Keratinocyte (primary cell): ENCODE results near the gene EIF3L. TPM values are rescaled to one million over a fixed set of nuclear protein-coding genes. Genes with fewer than 3 reads are reported as not detected.
A peak's percentile ranks its signal among the peaks of the same experiment; 100 is the strongest.

Source experiments
- DNase-seq: peaks from one replicate; pipeline ENCODE4 v3.0.0-alpha.2; 2011; ENCODE audit warnings: low read depth, missing footprints, low spot score
- FAIRE-seq: peaks from 2 replicates; lab custom pipeline; 2011; peaks lifted over from hg19 to GRCh38; lab: Jason Lieb, UNC
- H2AFZ ChIP-seq: 2 replicates; pipeline ENCODE4 v1.6.0; 2012; ENCODE audit warnings: low read length, control low read depth, inconsistent platforms; ENCODE audit not compliant: control insufficient read depth
- H3K27ac ChIP-seq: 2 replicates; pipeline ENCODE4 v1.5.1; 2011; ENCODE audit warnings: low read length; ENCODE audit not compliant: control insufficient read depth, insufficient read depth
- H3K27me3 ChIP-seq: 3 replicates; pipeline ENCODE4 v1.6.0; 2011; ENCODE audit warnings: low read length; ENCODE audit not compliant: control insufficient read depth, insufficient read depth; ENCODE audit errors: extremely low read depth
- H3K36me3 ChIP-seq, 2 experiments: 2 replicates in 1 of 2; 3 replicates in 1 of 2; pipeline ENCODE4 v1.5.1; 2011; ENCODE audit warnings: low read length in 2 of 2, mild to moderate bottlenecking in 1 of 2; ENCODE audit not compliant: control insufficient read depth in 2 of 2, insufficient read depth in 2 of 2; ENCODE audit errors: extremely low read depth in 1 of 2
- H3K4me1 ChIP-seq: 3 replicates; pipeline ENCODE4 v1.5.1; 2011; ENCODE audit warnings: low read length; ENCODE audit not compliant: control insufficient read depth, insufficient read depth; ENCODE audit errors: extremely low read depth
- H3K4me2 ChIP-seq: 3 replicates; pipeline ENCODE4 v1.6.0; 2011; ENCODE audit warnings: low read depth, low read length; ENCODE audit not compliant: control insufficient read depth, insufficient read depth; ENCODE audit errors: extremely low read depth
- H3K4me3 ChIP-seq, 3 experiments: fragments of 200-600 bp in 1 of 3; sonication (generic) in 1 of 3; 2 replicates in 2 of 3; 3 replicates in 1 of 3; pipeline ENCODE4 v1.5.1; 2011 to 2016; ENCODE audit warnings: low read length in 3 of 3, mild to moderate bottlenecking in 3 of 3, control low read depth in 2 of 3, inconsistent platforms in 1 of 3, low read depth in 1 of 3, mixed read lengths in 1 of 3, mixed run types in 1 of 3, moderate library complexity in 1 of 3; ENCODE audit not compliant: control insufficient read depth in 2 of 3, insufficient read depth in 2 of 3; ENCODE audit errors: extremely low read depth in 1 of 3
- H3K79me2 ChIP-seq: 2 replicates; pipeline ENCODE4 v1.6.0; 2012; ENCODE audit warnings: low read length; ENCODE audit not compliant: control insufficient read depth, insufficient read depth
- H3K9ac ChIP-seq: 3 replicates; pipeline ENCODE4 v1.6.0; 2011; ENCODE audit warnings: low read length; ENCODE audit not compliant: control insufficient read depth, insufficient read depth; ENCODE audit errors: extremely low read depth
- H3K9me1 ChIP-seq: 3 replicates; pipeline ENCODE4 v1.6.0; 2011; ENCODE audit warnings: low read length; ENCODE audit not compliant: control insufficient read depth, insufficient read depth; ENCODE audit errors: extremely low read depth
- H3K9me3 ChIP-seq: 2 replicates; pipeline ENCODE4 v1.5.1; 2012; ENCODE audit warnings: low read depth, low read length; ENCODE audit not compliant: control insufficient read depth
- H4K20me1 ChIP-seq: 3 replicates; pipeline ENCODE4 v1.6.0; 2011; ENCODE audit warnings: low read length; ENCODE audit not compliant: control insufficient read depth, insufficient read depth; ENCODE audit errors: extremely low read depth
- CTCF ChIP-seq, 3 experiments: IDR thresholded peaks in 1 of 3; conservative IDR thresholded peaks in 1 of 3; optimal IDR thresholded peaks in 1 of 3; 2 replicates in 2 of 3; 3 replicates in 1 of 3; pipeline versions ENCODE3 to v1.5.1; 2011; ENCODE audit warnings: low read length in 3 of 3, mild to moderate bottlenecking in 3 of 3, moderate library complexity in 2 of 3, control low read depth in 1 of 3, inconsistent platforms in 1 of 3; ENCODE audit not compliant: insufficient read depth in 2 of 3; ENCODE audit errors: extremely low read depth in 1 of 3
- EZH2 ChIP-seq: IDR thresholded peaks from one replicate; pipeline ENCODE4 v1.6.1; 2012; ENCODE audit warnings: inconsistent platforms, mild to moderate bottlenecking, low read length, moderate library complexity
- dilution Hi-C: fragments of 300-500 bp; cut with MboI; formaldehyde crosslinking; loops from one replicate; pipeline ENCODE4 v1.7.0; 2020; ENCODE audit warnings: low sequenced_read_pairs; ENCODE audit not compliant: extremely low pct_ligation_motif_present
- polyA plus RNA-seq, 5 experiments: library from polyadenylated mRNA; depleted of rRNA in 3 of 5; stranded (reverse) in 3 of 5; stranded (forward) in 1 of 5; unstranded in 1 of 5; fragments of >200 nt; gene quantifications; 1 replicate in 1 of 5; 2 replicates in 3 of 5; 3 replicates in 1 of 5; pipeline versions ENCODE4 v1.2.1 to v1.2.3, GENCODE V29; 2011 to 2012; ENCODE audit warnings: missing spikeins in 2 of 5, low read depth in 1 of 5, low replicate concordance in 1 of 5

The EIF3L gene
- polyA plus RNA-seq, 1 donor (not counting 4 experiments of a cell fraction or from before 2014, with no cell fraction given), result 639 TPM

- H3K9ac ChIP-seq, result peak overlapping the region; percentile 84
- H3K9me3 ChIP-seq, result no peaks in the 10 kb centered on the region
- dilution Hi-C loops, result no loop called here
- no peaks in the 10 kb centered on the region for H4K20me1 ChIP-seq
- H3K27ac ChIP-seq, result peak overlapping the region; percentile 69
- H3K79me2 ChIP-seq, result no peaks in the 10 kb centered on the region
- TF ChIP-seq EZH2 (no peak), CTCF (optimal IDR thresholded peaks at IDR 0.05 in 1 of 3, IDR thresholded peaks at IDR 0.05 in 1 of 3, conservative IDR thresholded peaks at IDR 0.05 in 1 of 3; ENCODE audit: extremely low read depth in 1 of 3, insufficient read depth in 2 of 3, low read length in 3 of 3) (no peak)
- H3K36me3 ChIP-seq, result no peaks in the 10 kb centered on the region
- peaks cover 15% of the 10 kb centered on the region for H3K4me1 ChIP-seq
- FAIRE-seq (no peak), DNase-seq (no peak)
- H3K9me1 ChIP-seq, result no peaks in the 10 kb centered on the region
- H3K4me2 ChIP-seq, result peak overlapping the region; percentile 94
- H3K4me3 ChIP-seq, result peak overlapping the region; percentile 50 to 76 (median 57)
- H2AFZ ChIP-seq, result no peak overlapping the region
- H3K27me3 ChIP-seq, result no peaks in the 10 kb centered on the region
Measured at GRCh38 chr22:37805810-37806277, 43.4 kb upstream of the EIF3L start.

- Histone ChIP-seq H3K4me3 (peak overlapping the region; percentile 50 to 76 (median 57)), H3K9me3 (no peaks in the 10 kb centered on the region), H3K4me2 (peak overlapping the region; percentile 94), H4K20me1 (no peaks in the 10 kb centered on the region), H3K9me1 (no peaks in the 10 kb centered on the region), H3K36me3 (no peaks in the 10 kb centered on the region), H2AFZ (no peak overlapping the region), H3K79me2 (no peaks in the 10 kb centered on the region), H3K27me3 (no peaks in the 10 kb centered on the region), H3K27ac (peak overlapping the region; percentile 69), H3K9ac (peak overlapping the region; percentile 84), H3K4me1 (peaks cover 15% of the 10 kb centered on the region)
- no peak for TF ChIP-seq CTCF (optimal IDR thresholded peaks at IDR 0.05 in 1 of 3, IDR thresholded peaks at IDR 0.05 in 1 of 3, conservative IDR thresholded peaks at IDR 0.05 in 1 of 3; ENCODE audit: extremely low read depth in 1 of 3, insufficient read depth in 2 of 3, low read length in 3 of 3)
- no peak for TF ChIP-seq EZH2
- DNase-seq, result no peak
- FAIRE-seq, result peak; percentile 75
- dilution Hi-C loops, result no loop called here
Measured at GRCh38 chr22:37806409-37807333, 42.5 kb upstream of the EIF3L start.
